B cell (primary cell): ENCODE results near the gene SMG9.

Source experiments
- CTCF ChIP-seq: fragments of 200-600 bp; IDR thresholded peaks from one replicate; pipeline ENCODE4 v1.8.0; 2022; ENCODE audit warnings: antibody characterized with exemption, mild to moderate bottlenecking
- EZH2 ChIP-seq: IDR thresholded peaks from 2 replicates; pipeline ENCODE4 v1.6.1; 2012; ENCODE audit warnings: borderline replicate concordance, low read depth, mild to moderate bottlenecking, moderate library complexity, low read length; ENCODE audit not compliant: insufficient read depth, poor library complexity, severe bottlenecking

- TF ChIP-seq CTCF (no peak), EZH2 (no peak)
These were observed 22.9 kb downstream of the SMG9 start for GRCh38 chr19:43731846-43732245.
